Endodermal cell (in vitro differentiated cells): ENCODE results near the gene ABCF3. TPM values are rescaled to one million over a fixed set of nuclear protein-coding genes. Genes with fewer than 3 reads are reported as not detected.

Source experiments
- DNase-seq: peaks from one replicate; pipeline ENCODE4 v3.0.0-alpha.2; 2017
- H3K27ac ChIP-seq: 2 replicates; pipeline ENCODE4 v1.5.1; 2013; ENCODE audit warnings: mild to moderate bottlenecking, low read depth, low read length, moderate library complexity
- H3K27me3 ChIP-seq: 2 replicates; pipeline ENCODE4 v1.6.1; 2013; ENCODE audit warnings: mild to moderate bottlenecking, low read length, moderate library complexity; ENCODE audit not compliant: insufficient read depth, control insufficient read depth, poor library complexity, severe bottlenecking
- H3K36me3 ChIP-seq: 2 replicates; pipeline ENCODE4 v1.7.0; 2013; ENCODE audit warnings: mild to moderate bottlenecking, low read length, moderate library complexity; ENCODE audit not compliant: control insufficient read depth, insufficient read depth
- H3K4me1 ChIP-seq: one replicate; pipeline ENCODE4 v1.7.0; 2013; ENCODE audit warnings: low read length; ENCODE audit not compliant: control insufficient read depth, insufficient read depth
- H3K4me3 ChIP-seq: 2 replicates; pipeline ENCODE4 v1.5.1; 2013; ENCODE audit warnings: mild to moderate bottlenecking, low read length, moderate library complexity
- H3K9ac ChIP-seq: 2 replicates; pipeline ENCODE4 v1.6.1; 2013; ENCODE audit warnings: mild to moderate bottlenecking, low read length, moderate library complexity; ENCODE audit not compliant: poor library complexity, severe bottlenecking; ENCODE audit errors: extremely low read depth
- H3K9me3 ChIP-seq: 2 replicates; pipeline ENCODE4 v1.6.1; 2013; ENCODE audit warnings: mild to moderate bottlenecking, low read length, moderate library complexity; ENCODE audit not compliant: control insufficient read depth
- H3K27ac Mint-ChIP-seq: 2 replicates; pipeline ENCODE4 v1.8.0; 2020; ENCODE audit warnings: mixed read lengths
- H3K27me3 Mint-ChIP-seq: 2 replicates; pipeline ENCODE4 v1.8.0; 2021; ENCODE audit warnings: mild to moderate bottlenecking, mixed read lengths; ENCODE audit not compliant: insufficient read depth
- H3K36me3 Mint-ChIP-seq: 2 replicates; pipeline ENCODE4 v1.8.0; 2020; ENCODE audit warnings: low read depth, mixed read lengths
- H3K4me1 Mint-ChIP-seq: 2 replicates; pipeline ENCODE4 v1.8.0; 2020; ENCODE audit warnings: mixed read lengths
- H3K4me3 Mint-ChIP-seq: 2 replicates; pipeline ENCODE4 v1.8.0; 2020; ENCODE audit warnings: mild to moderate bottlenecking, moderate library complexity, mixed read lengths
- H3K9me3 Mint-ChIP-seq: 2 replicates; pipeline ENCODE4 v1.8.0; 2020; ENCODE audit warnings: mild to moderate bottlenecking, mixed read lengths
- WGBS, 2 experiments: methylation state at CpG; one replicate each; pipeline versions ENCODE4 v1.1.5 to v1.1.7; 2013; ENCODE audit warnings: missing lambda C conversion rate in 2 of 2, mixed read lengths in 1 of 2; ENCODE audit not compliant: insufficient coverage in 1 of 2, insufficient read length in 1 of 2; 5-methylcytosine and 5-hydroxymethylcytosine counted together
- total RNA-seq, 2 donors: library from RNA; stranded (reverse); fragmentation: NEBNext Ultra II Directional in 1 of 2; extraction: Animal tissue kit (Norgen Biotek cat#: 25700) in 1 of 2; gene quantifications; 2 replicates in 1 of 2; 3 replicates in 1 of 2; pipeline ENCODE4 v1.2.1, GENCODE V29; 2021
- TF ChIP-seq, protein P1 (sequence below): fragments of 200-600 bp; sonication (generic); conservative IDR thresholded peaks from 2 replicates; pipeline ENCODE4 v1.5.0; 2021; ENCODE audit warnings: antibody characterized with exemption, mild to moderate bottlenecking

Gene ABCF3
- total RNA-seq, 2 donors from 2014 or later, result 57.6 to 57.8 TPM

DNA sequence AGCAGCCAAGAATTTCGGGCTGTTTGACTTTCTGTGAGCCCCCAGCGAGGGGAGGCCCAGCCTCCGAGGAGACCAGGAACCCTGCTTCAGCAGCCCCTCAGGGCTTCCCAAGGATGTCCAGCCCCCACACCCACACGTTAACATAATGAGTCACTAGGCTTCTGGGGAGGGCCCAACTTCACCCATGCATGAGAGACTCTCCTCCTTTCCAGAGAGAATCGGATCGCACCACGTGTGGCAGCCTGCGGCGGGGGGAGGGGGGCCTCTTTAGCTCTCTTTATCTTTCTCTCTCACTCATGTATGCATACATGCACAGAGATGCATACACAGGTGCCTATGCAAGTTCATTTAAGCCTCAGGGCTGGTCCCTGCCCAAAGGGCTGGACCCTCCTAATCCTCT lies 14.4 kb upstream of the ABCF3 start:
- Histone ChIP-seq H3K4me3 (no peak overlapping the region), H3K9me3 (no peaks in the 10 kb centered on the region), H3K27ac (no peak overlapping the region), H3K27me3 (no peaks in the 10 kb centered on the region), H3K4me1 (no peaks in the 10 kb centered on the region), H3K9ac (no peak overlapping the region), H3K36me3 (peaks cover 49% of the 10 kb centered on the region)
- TF ChIP-seq, protein P1, sequence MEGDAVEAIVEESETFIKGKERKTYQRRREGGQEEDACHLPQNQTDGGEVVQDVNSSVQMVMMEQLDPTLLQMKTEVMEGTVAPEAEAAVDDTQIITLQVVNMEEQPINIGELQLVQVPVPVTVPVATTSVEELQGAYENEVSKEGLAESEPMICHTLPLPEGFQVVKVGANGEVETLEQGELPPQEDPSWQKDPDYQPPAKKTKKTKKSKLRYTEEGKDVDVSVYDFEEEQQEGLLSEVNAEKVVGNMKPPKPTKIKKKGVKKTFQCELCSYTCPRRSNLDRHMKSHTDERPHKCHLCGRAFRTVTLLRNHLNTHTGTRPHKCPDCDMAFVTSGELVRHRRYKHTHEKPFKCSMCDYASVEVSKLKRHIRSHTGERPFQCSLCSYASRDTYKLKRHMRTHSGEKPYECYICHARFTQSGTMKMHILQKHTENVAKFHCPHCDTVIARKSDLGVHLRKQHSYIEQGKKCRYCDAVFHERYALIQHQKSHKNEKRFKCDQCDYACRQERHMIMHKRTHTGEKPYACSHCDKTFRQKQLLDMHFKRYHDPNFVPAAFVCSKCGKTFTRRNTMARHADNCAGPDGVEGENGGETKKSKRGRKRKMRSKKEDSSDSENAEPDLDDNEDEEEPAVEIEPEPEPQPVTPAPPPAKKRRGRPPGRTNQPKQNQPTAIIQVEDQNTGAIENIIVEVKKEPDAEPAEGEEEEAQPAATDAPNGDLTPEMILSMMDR, result no peak
- peak overlapping the region; percentile 83 for H3K27ac Mint-ChIP-seq
- peaks cover under 1% of the 10 kb centered on the region for H3K4me1 Mint-ChIP-seq
- H3K27me3 Mint-ChIP-seq, result no peaks in the 10 kb centered on the region
- peaks cover 46% of the 10 kb centered on the region for H3K36me3 Mint-ChIP-seq
- H3K9me3 Mint-ChIP-seq, result no peaks in the 10 kb centered on the region
- DNase-seq, result peak; percentile 49
- no peak overlapping the region for H3K4me3 Mint-ChIP-seq
- WGBS, 2 experiments, result 87% methylated on average over 9 of the region's 9 CpGs

DNA sequence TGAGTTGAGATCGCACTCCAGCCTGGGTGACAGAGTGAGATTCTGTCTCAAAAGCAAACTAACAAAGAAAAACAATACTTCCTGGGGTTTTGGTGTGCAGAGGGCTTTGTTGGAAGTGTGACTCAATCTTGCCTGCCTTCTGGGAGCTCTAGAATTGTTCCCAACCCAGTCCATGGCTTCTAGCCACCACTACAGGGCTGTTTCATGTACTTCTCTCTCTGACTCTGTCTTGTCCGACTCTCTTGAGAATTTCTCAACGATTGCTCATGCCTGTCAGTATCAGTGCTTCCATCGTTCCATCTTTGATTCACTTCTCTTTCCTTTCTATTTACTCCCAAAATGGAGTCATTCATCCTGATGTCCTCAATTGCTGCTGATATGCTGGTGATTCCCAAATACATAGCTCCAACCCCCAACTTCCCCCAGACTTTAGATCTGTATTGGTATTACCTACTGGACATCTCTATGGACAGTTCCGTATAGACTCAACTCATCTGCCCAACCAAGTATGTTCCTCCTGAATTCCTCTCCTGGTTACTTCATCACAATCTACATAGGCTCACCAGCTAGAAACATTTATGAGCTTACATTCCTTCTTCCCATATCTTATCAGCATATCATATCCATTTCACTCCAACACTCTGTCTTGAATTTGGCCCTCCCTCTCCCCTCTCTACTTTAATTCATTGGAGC lies 13.2 kb upstream of the ABCF3 start:
- no peak overlapping the region for H3K27ac Mint-ChIP-seq
- H3K4me3 ChIP-seq, result no peak overlapping the region
- H3K9me3 Mint-ChIP-seq, result no peaks in the 10 kb centered on the region
- peaks cover 47% of the 10 kb centered on the region for H3K36me3 ChIP-seq
- peak; percentile 10 for DNase-seq
- H3K4me1 Mint-ChIP-seq, result peaks cover 14% of the 10 kb centered on the region
- H3K27ac ChIP-seq, result no peak overlapping the region
- H3K4me3 Mint-ChIP-seq, result no peak overlapping the region
- WGBS, 2 experiments, result 94 to 95% methylated on average over 5 of the region's 5 CpGs
- peaks cover 10% of the 10 kb centered on the region for H3K4me1 ChIP-seq
- H3K27me3 Mint-ChIP-seq, result no peaks in the 10 kb centered on the region
- no peaks in the 10 kb centered on the region for H3K27me3 ChIP-seq
- H3K9me3 ChIP-seq, result no peaks in the 10 kb centered on the region
- peaks cover 44% of the 10 kb centered on the region for H3K36me3 Mint-ChIP-seq
- no peak overlapping the region for H3K9ac ChIP-seq
- TF ChIP-seq, protein P1, result no peak

DNA sequence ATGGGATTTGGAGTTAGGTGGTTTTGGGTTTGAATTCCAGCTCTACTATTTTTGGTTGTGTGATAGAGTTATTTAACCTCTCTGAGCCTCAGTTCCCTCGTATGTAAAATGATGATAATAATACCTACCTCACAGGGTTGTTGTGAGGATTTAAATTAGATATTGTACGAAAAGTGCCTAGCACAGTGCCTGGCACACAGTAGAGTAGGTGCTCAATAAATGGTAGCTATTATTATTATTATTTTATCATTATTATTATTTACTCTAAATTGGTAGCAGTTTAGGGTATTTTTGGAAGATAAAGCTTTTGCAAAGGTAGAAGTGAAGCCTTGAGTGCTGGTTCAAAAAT lies 12.7 kb upstream of the ABCF3 start:
- H3K36me3 ChIP-seq, result peaks cover 47% of the 10 kb centered on the region
- TF ChIP-seq, protein P1, result no peak
- no peak for DNase-seq
- H3K27ac Mint-ChIP-seq, result no peak overlapping the region
- no peak overlapping the region for H3K27ac ChIP-seq
- H3K9me3 ChIP-seq, result no peaks in the 10 kb centered on the region
- H3K4me3 ChIP-seq, result no peak overlapping the region
- no peak overlapping the region for H3K9ac ChIP-seq
- peaks cover 15% of the 10 kb centered on the region for H3K4me1 ChIP-seq
- H3K9me3 Mint-ChIP-seq, result no peaks in the 10 kb centered on the region
- peaks cover 19% of the 10 kb centered on the region for H3K4me1 Mint-ChIP-seq
- WGBS, 2 experiments, result 100% methylated on average over 1 to 2 of the region's 2 CpGs
- H3K36me3 Mint-ChIP-seq, result peaks cover 47% of the 10 kb centered on the region
- no peaks in the 10 kb centered on the region for H3K27me3 Mint-ChIP-seq
- no peak overlapping the region for H3K4me3 Mint-ChIP-seq
- no peaks in the 10 kb centered on the region for H3K27me3 ChIP-seq
